H1 (cell line): ENCODE measurements around the gene ZMPSTE24. TPM values are rescaled to one million over a fixed set of nuclear protein-coding genes. Genes with fewer than 3 reads are reported as not detected.

ENCODE experiments used
- ASH2L ChIP-seq: fragments of 200-600, 300-600 bp; sonication (generic); IDR thresholded peaks from one replicate; pipeline ENCODE4 v1.7.1; 2017; ENCODE audit warnings: low read length
- CEBPB ChIP-seq: IDR thresholded peaks from 2 replicates; pipeline ENCODE4 v1.6.1; 2012; ENCODE audit warnings: low read depth, low read length
- EGR1 ChIP-seq: IDR thresholded peaks from 2 replicates; pipeline ENCODE4 v1.6.1; 2011; ENCODE audit warnings: low read depth, low read length, borderline replicate concordance
- JUN ChIP-seq: IDR thresholded peaks from 2 replicates; pipeline ENCODE4 v1.6.1; 2011; ENCODE audit warnings: low read depth, mild to moderate bottlenecking, improper control_type of control experiment, low read length
- KDM1A ChIP-seq: fragments of 200-600, 300-600 bp; sonication (generic); IDR thresholded peaks from 2 replicates; pipeline ENCODE4 v1.7.1; 2016; ENCODE audit warnings: mild to moderate bottlenecking, low read length, borderline replicate concordance
- KDM5A ChIP-seq: fragments of 200-600 bp; IDR thresholded peaks from 2 replicates; pipeline ENCODE4 v1.7.1; 2012; ENCODE audit warnings: mild to moderate bottlenecking, low read length, inconsistent platforms, mixed read lengths
- NANOG ChIP-seq: IDR thresholded peaks from 2 replicates; pipeline ENCODE4 v1.6.1; 2011; ENCODE audit warnings: low read length, low read depth, mild to moderate bottlenecking, inconsistent platforms; ENCODE audit not compliant: insufficient read depth, poor library complexity, severe bottlenecking
- PHF8 ChIP-seq: fragments of 200-600 bp; sonication (generic); conservative IDR thresholded peaks from 2 replicates; pipeline ENCODE4 v1.7.1; 2012; ENCODE audit warnings: low read depth, mild to moderate bottlenecking, inconsistent platforms, low read length, moderate library complexity
- POLR2AphosphoS5 ChIP-seq: IDR thresholded peaks from 2 replicates; pipeline ENCODE4 v1.6.1; 2011; ENCODE audit warnings: low read depth, low read length
- SIN3A ChIP-seq, 2 experiments: IDR thresholded peaks in 1 of 2; conservative IDR thresholded peaks in 1 of 2; 2 replicates each; pipeline ENCODE4 v1.6.1; 2011 to 2012; ENCODE audit warnings: low read length in 2 of 2, improper control_type of control experiment in 1 of 2, low read depth in 1 of 2, mild to moderate bottlenecking in 1 of 2
- SIX5 ChIP-seq: IDR thresholded peaks from 2 replicates; pipeline ENCODE4 v1.6.1; 2011; ENCODE audit warnings: mild to moderate bottlenecking, low read depth, low read length
- SP1 ChIP-seq: IDR thresholded peaks from 2 replicates; pipeline ENCODE4 v1.6.1; 2011; ENCODE audit warnings: low read depth, low read length
- SP4 ChIP-seq: IDR thresholded peaks from 2 replicates; pipeline ENCODE4 v1.6.1; 2012; ENCODE audit warnings: low read length, inconsistent platforms
- TCF12 ChIP-seq: IDR thresholded peaks from 2 replicates; pipeline ENCODE4 v1.6.1; 2011; ENCODE audit warnings: low read depth, mild to moderate bottlenecking, low read length
- TEAD4 ChIP-seq: IDR thresholded peaks from 2 replicates; pipeline ENCODE4 v1.6.1; 2012; ENCODE audit warnings: low read depth, low read length, inconsistent platforms, mixed read lengths
- polyA plus RNA-seq, 7 experiments: library from polyadenylated mRNA; depleted of rRNA in 3 of 7; stranded (reverse) in 5 of 7; unstranded in 2 of 7; fragments of >200 nt in 5 of 7; fragments of 200-250 nt in 2 of 7; gene quantifications; 1 replicate in 5 of 7; 2 replicates in 1 of 7; 4 replicates in 1 of 7; pipeline versions ENCODE4 v1.2.1 to v1.2.3, GENCODE V29; 2011 to 2013; ENCODE audit warnings: missing spikeins in 2 of 7, mixed read lengths in 2 of 7
- total RNA-seq: library from RNA; stranded (reverse); fragmentation: NEBNext Ultra II Directional; extraction: Animal tissue kit (Norgen Biotek cat#: 25700); gene quantifications from 2 replicates; pipeline ENCODE4 v1.2.1, GENCODE V29; 2021
- TF ChIP-seq, protein P1 (sequence below): IDR thresholded peaks from 2 replicates; pipeline ENCODE4 v1.6.1; 2012; ENCODE audit warnings: low read length, inconsistent platforms
- TF ChIP-seq, protein P2 (sequence below): IDR thresholded peaks from 2 replicates; pipeline ENCODE4 v1.6.1; 2012; ENCODE audit warnings: inconsistent platforms

The ZMPSTE24 gene
- total and polyA plus RNA-seq, 2 of the 8 experiments (the other 6 are each of a cell fraction or from before 2014, with no cell fraction given): 12.7 to 42.9 TPM

DNA sequence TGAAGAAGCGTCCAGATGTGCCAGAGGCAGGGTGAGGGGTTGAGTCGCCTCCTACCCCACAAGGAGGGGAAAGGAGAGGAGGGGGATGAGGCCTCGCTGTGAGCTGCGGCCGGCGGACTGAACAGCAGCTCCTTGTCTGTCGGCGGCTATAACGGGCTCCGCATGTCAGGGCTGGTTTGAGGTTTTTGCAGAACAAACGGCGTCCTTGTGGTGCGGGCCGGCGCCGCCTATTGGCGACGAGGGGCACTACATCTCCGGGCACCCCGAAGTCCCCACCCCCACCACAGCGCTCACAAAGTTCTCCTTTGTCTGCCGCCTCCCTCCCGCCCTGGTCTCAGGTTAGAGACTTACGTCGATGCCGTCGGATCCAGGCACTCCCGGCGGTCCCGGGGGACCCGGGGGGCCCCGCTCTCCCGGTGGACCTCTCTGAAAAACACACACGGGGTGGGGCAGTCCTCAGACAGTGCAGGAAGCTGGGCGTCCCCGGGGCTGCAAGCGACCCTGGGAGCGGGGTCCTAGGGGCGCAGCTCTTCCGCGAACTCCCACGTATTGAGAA, 57.3 kb downstream of the ZMPSTE24 start (continued):
- TF ChIP-seq TEAD4 (no peak), SP4 (peak; percentile 65; the same call in 1 of the 2 replicates), PHF8 (no peak), EGR1 (no peak), KDM1A (peak; percentile 56; the same call in 1 of the 2 replicates), POLR2AphosphoS5 (no peak), JUN (no peak), SP1 (no peak), CEBPB (no peak), SIN3A (conservative IDR thresholded peaks at IDR 0.05 in 1 of 2, IDR thresholded peaks at IDR 0.05 in 1 of 2; ENCODE audit: low read depth in 1 of 2, low read length in 2 of 2) (0 out of 4 replicates have a peak, but pooled peaks have one; percentile 33 to 78), SIX5 (no peak), NANOG (no peak), KDM5A (no peak), TCF12 (0 out of 2 replicates have a peak, but pooled peaks have one; percentile 18), ASH2L (no peak)
- TF ChIP-seq, protein P1, sequence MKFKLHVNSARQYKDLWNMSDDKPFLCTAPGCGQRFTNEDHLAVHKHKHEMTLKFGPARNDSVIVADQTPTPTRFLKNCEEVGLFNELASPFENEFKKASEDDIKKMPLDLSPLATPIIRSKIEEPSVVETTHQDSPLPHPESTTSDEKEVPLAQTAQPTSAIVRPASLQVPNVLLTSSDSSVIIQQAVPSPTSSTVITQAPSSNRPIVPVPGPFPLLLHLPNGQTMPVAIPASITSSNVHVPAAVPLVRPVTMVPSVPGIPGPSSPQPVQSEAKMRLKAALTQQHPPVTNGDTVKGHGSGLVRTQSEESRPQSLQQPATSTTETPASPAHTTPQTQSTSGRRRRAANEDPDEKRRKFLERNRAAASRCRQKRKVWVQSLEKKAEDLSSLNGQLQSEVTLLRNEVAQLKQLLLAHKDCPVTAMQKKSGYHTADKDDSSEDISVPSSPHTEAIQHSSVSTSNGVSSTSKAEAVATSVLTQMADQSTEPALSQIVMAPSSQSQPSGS: no peak
- TF ChIP-seq, protein P2, sequence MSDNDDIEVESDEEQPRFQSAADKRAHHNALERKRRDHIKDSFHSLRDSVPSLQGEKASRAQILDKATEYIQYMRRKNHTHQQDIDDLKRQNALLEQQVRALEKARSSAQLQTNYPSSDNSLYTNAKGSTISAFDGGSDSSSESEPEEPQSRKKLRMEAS: peak; percentile 83; the same call in 1 of the 2 replicates
- TF ChIP-seq, all 59 proteins: peak for 17
